Lung (tissue), 13 donors: ENCODE data around the gene SIN3A. TPM values are rescaled to one million over a fixed set of nuclear protein-coding genes. Genes with fewer than 3 reads are reported as not detected.

ENCODE experiments used
- ATAC-seq: fragments of 200-7000 bp; cut with Tn5 transposase; one replicate; pipeline ENCODE4 v1.9.1; 2020; ENCODE audit warnings: moderate number of reproducible peaks; ENCODE audit not compliant: insufficient read depth, low FRiP score
- DNase-seq, 3 donors: peaks; one replicate each; pipeline ENCODE4 v3.0.0-alpha.2; 2013 to 2017
- H3K27ac ChIP-seq, 2 donors: one replicate each; pipeline ENCODE4 v1.5.1; 2013; ENCODE audit warnings: mild to moderate bottlenecking in 2 of 2, moderate library complexity in 2 of 2, control low read depth in 1 of 2, inconsistent platforms in 1 of 2, low read depth in 1 of 2, low read length in 1 of 2
- H3K27me3 ChIP-seq, 3 donors: one replicate each; pipeline ENCODE4 v1.5.1; 2013; ENCODE audit warnings: low read length in 2 of 3; ENCODE audit not compliant: control insufficient read depth in 3 of 3, insufficient read depth in 3 of 3
- H3K36me3 ChIP-seq, 4 donors: one replicate each; pipeline ENCODE4 v1.5.1; 2013; ENCODE audit warnings: low read length in 4 of 4, mild to moderate bottlenecking in 1 of 4, moderate library complexity in 1 of 4; ENCODE audit not compliant: control insufficient read depth in 4 of 4, insufficient read depth in 4 of 4
- H3K4me1 ChIP-seq, 5 donors: one replicate each; pipeline ENCODE4 v1.5.1; 2013; ENCODE audit warnings: low read length in 5 of 5, mild to moderate bottlenecking in 2 of 5, moderate library complexity in 1 of 5; ENCODE audit not compliant: control insufficient read depth in 5 of 5, insufficient read depth in 5 of 5
- H3K4me3 ChIP-seq: one replicate; pipeline ENCODE4 v1.5.1; 2013; ENCODE audit warnings: mild to moderate bottlenecking, control low read depth, moderate library complexity
- H3K9ac ChIP-seq, 2 donors: one replicate each; pipeline ENCODE4 v1.5.1; 2013; ENCODE audit warnings: low read length in 2 of 2, control low read depth in 1 of 2; ENCODE audit not compliant: insufficient read depth in 1 of 2
- H3K9me3 ChIP-seq, 4 donors: one replicate each; pipeline ENCODE4 v1.5.1; 2013; ENCODE audit warnings: low read length in 3 of 4, mild to moderate bottlenecking in 1 of 4, moderate library complexity in 1 of 4; ENCODE audit not compliant: control insufficient read depth in 4 of 4, insufficient read depth in 3 of 4
- WGBS, 2 donors: extraction: QIAGEN DNeasy Blood & Tissue Kit; methylation state at CpG; one replicate each; pipeline ENCODE4 v1.1.7; 2013; 5-methylcytosine and 5-hydroxymethylcytosine counted together
- polyA plus RNA-seq, 2 donors: library from polyadenylated mRNA; stranded (reverse); fragments of 200-250 nt; gene quantifications; one replicate each; pipeline ENCODE4 v1.2.1, GENCODE V29; 2013
- small RNA-seq: library from RNA; depleted of rRNA; stranded (forward); fragments of <200 nt; gene quantifications from one replicate; pipeline ENCODE3, GENCODE V24; 2014; ENCODE audit warnings: low replicate concordance
- total RNA-seq, 2 donors: library from RNA; depleted of rRNA in 1 of 2; stranded (reverse); fragments of >200 nt in 1 of 2; gene quantifications; one replicate each; pipeline ENCODE4 v1.2.1, GENCODE V29; 2014 to 2021
- TF ChIP-seq, protein P1 (sequence below): IDR thresholded peaks from 2 replicates; pipeline ENCODE4 v1.5.1; 2012; ENCODE audit warnings: mild to moderate bottlenecking; ENCODE audit errors: control extremely low read depth, extremely low read depth
- donor health status: control.
- donor health status: control.
- donor health status: Bipolar disorder and iron deficiency.
- donor health status: healthy.
- donor health status: DM: yes; HTN: yes; CAD: no.

The SIN3A gene
- total and polyA plus RNA-seq, 4 donors = 9.8 to 86.1 (median 43.0) TPM

DNA sequence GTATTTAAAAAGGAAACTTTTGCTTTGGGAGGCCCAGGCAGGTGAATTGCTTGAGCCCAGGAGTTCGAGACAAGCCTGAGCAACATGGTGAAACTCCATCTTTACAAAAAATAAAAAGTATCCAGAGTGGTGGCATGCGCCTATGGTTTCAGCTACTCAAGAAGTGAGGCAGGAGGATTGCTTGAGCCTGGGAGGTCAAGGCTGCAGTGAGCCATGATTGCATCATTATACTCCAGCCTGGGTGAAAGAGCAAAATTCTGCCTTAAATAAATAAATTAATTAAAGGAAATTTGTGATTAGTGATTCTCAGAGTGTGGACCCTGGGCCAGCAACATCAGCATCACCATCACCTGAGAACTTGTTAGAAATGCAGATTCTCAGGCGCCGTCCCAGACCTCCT lies 125.6 kb downstream of the SIN3A start:
- DNase-seq (no peak), ATAC-seq (no peak)
- Histone ChIP-seq H3K9ac (no peak overlapping the region), H3K9me3 (no peaks in the 10 kb centered on the region), H3K4me1 (no peaks in the 10 kb centered on the region), H3K27me3 (no peaks in the 10 kb centered on the region), H3K27ac (no peak overlapping the region), H3K36me3 (no peaks in the 10 kb centered on the region), H3K4me3 (no peak overlapping the region)
- TF ChIP-seq, protein P1, sequence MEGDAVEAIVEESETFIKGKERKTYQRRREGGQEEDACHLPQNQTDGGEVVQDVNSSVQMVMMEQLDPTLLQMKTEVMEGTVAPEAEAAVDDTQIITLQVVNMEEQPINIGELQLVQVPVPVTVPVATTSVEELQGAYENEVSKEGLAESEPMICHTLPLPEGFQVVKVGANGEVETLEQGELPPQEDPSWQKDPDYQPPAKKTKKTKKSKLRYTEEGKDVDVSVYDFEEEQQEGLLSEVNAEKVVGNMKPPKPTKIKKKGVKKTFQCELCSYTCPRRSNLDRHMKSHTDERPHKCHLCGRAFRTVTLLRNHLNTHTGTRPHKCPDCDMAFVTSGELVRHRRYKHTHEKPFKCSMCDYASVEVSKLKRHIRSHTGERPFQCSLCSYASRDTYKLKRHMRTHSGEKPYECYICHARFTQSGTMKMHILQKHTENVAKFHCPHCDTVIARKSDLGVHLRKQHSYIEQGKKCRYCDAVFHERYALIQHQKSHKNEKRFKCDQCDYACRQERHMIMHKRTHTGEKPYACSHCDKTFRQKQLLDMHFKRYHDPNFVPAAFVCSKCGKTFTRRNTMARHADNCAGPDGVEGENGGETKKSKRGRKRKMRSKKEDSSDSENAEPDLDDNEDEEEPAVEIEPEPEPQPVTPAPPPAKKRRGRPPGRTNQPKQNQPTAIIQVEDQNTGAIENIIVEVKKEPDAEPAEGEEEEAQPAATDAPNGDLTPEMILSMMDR = no peak
- 94 to 95% methylated on average over 4 of the region's 4 CpGs for WGBS, 2 donors

DNA sequence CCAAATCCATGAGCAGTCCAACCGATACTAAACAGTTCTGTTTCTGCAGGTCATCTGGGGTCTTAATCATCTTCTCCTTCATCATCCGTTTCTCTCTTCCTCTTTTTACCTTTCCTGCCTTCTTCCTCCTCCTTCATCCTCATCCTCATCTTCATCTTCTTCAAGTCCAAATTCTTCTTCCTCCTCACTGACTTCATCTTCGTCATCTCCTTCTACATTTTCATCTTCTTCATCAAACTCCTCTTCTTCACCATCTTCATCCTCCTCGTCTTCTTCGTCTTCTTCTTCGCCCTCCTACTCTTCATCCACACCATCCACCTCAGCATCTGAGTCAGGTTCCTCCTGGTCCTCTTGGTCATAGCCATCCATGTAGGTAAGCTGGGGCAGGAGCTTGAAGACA lies 129.8 kb downstream of the SIN3A start:
- no peak for ATAC-seq
- no peak overlapping the region for H3K9ac ChIP-seq
- no peak overlapping the region for H3K4me3 ChIP-seq
- TF ChIP-seq, protein P1 = no peak
- no peaks in the 10 kb centered on the region for H3K36me3 ChIP-seq
- H3K27me3 ChIP-seq = no peaks in the 10 kb centered on the region
- WGBS, 2 donors = 80 to 89% methylated on average over 6 of the region's 6 CpGs
- H3K27ac ChIP-seq = no peak overlapping the region
- H3K4me1 ChIP-seq = no peaks in the 10 kb centered on the region
- DNase-seq = no peak
- H3K9me3 ChIP-seq = no peaks in the 10 kb centered on the region

Small RNAs within 50 kb of the gene (small RNA-seq; reads per million reads assigned to genes)
- gene AC105036.2 = not detected

Other genes with a start within 250 kb of the SIN3A start
- 10 to 100 TPM; 16.8 to 57.7 TPM for gene C15orf39, start 249.8 kb downstream of the SIN3A start, total RNA-seq
- gene C15orf39, start 249.8 kb downstream of the SIN3A start, polyA plus RNA-seq = 10 to 100 TPM; 13.1 to 34.4 TPM
- gene GOLGA6C, start 193.4 kb downstream of the SIN3A start, total RNA-seq = not detected
- gene GOLGA6C, start 193.4 kb downstream of the SIN3A start, polyA plus RNA-seq = under 1 TPM in 1 of 2 donors, not detected in 1; 0.01 TPM
- gene GOLGA6D, start 168.9 kb downstream of the SIN3A start, total RNA-seq = under 1 TPM in 1 of 2 donors, not detected in 1; 0.12 TPM
- not detected for gene GOLGA6D, start 168.9 kb downstream of the SIN3A start, polyA plus RNA-seq
- gene COMMD4, start 115.6 kb downstream of the SIN3A start, total RNA-seq = 10 to 100 TPM; 36.2 to 80.7 TPM
- 100 to 1,000 TPM in 1 of 2 donors, 10 to 100 TPM in 1; 95.6 to 135 TPM for gene COMMD4, start 115.6 kb downstream of the SIN3A start, polyA plus RNA-seq
- gene NEIL1, start 104.7 kb downstream of the SIN3A start, total RNA-seq = 10 to 100 TPM; 36.4 to 46.8 TPM
- gene NEIL1, start 104.7 kb downstream of the SIN3A start, polyA plus RNA-seq = 10 to 100 TPM; 13.8 to 36.4 TPM
- gene MAN2C1, start 83.1 kb downstream of the SIN3A start, total RNA-seq = 100 to 1,000 TPM; 187 to 247 TPM
- gene MAN2C1, start 83.1 kb downstream of the SIN3A start, polyA plus RNA-seq = 100 to 1,000 TPM; 139 to 321 TPM
- 10 to 100 TPM; 24.1 to 32.4 TPM for gene PTPN9, start 127.6 kb upstream of the SIN3A start, total RNA-seq
- gene PTPN9, start 127.6 kb upstream of the SIN3A start, polyA plus RNA-seq = 10 to 100 TPM in 1 of 2 donors, 1 to 10 TPM in 1; 7.1 to 15.6 TPM
- 10 to 100 TPM; 19.1 to 22.9 TPM for gene SNUPN, start 174.0 kb upstream of the SIN3A start, total RNA-seq
- 10 to 100 TPM; 19.3 to 24.6 TPM for gene SNUPN, start 174.0 kb upstream of the SIN3A start, polyA plus RNA-seq
- gene IMP3, start 188.5 kb upstream of the SIN3A start, total RNA-seq = 10 to 100 TPM; 34.2 to 66.8 TPM
- 10 to 100 TPM; 73.4 to 78.4 TPM for gene IMP3, start 188.5 kb upstream of the SIN3A start, polyA plus RNA-seq
- 10 to 100 TPM; 16.7 to 23.5 TPM for gene SNX33, start 196.2 kb upstream of the SIN3A start, total RNA-seq
- gene SNX33, start 196.2 kb upstream of the SIN3A start, polyA plus RNA-seq = 10 to 100 TPM; 13.6 to 19.3 TPM